Stimulated activated memory B cell treated with anti-CD40 and anti-IgM and Interleukin-4, amounts not matched to agents 10 μg/mL and 1 μg/mL and 100 μg/mL, for 72 hours (primary cell): Measurements from ENCODE around the gene SLC6A19.
A peak's percentile ranks its signal among the peaks of the same experiment; 100 is the strongest.

Experiments
- ATAC-seq: fragments of 150-1000 bp; cut with Tn5 transposase; 2 replicates; pipeline ENCODE4 v1.10.0; 2021
- H3K27ac Mint-ChIP-seq: one replicate; pipeline ENCODE4 v1.8.0; 2022; ENCODE audit warnings: mild to moderate bottlenecking, mixed read lengths
- H3K27me3 Mint-ChIP-seq: one replicate; pipeline ENCODE4 v1.8.0; 2022; ENCODE audit warnings: mixed read lengths
- H3K36me3 Mint-ChIP-seq: one replicate; pipeline ENCODE4 v1.8.0; 2022; ENCODE audit warnings: mixed read lengths
- H3K4me1 Mint-ChIP-seq: one replicate; pipeline ENCODE4 v1.8.0; 2022; ENCODE audit warnings: mixed read lengths
- H3K4me3 Mint-ChIP-seq: one replicate; pipeline ENCODE4 v1.8.0; 2022; ENCODE audit warnings: mild to moderate bottlenecking, moderate library complexity, mixed read lengths
- H3K9me3 Mint-ChIP-seq: one replicate; pipeline ENCODE4 v1.8.0; 2022; ENCODE audit warnings: mixed read lengths

Gene SLC6A19

GRCh38 chr5:1193591-1193985 is 7.8 kb upstream of the SLC6A19 start:
- Mint-ChIP-seq H3K27me3 (peaks cover 58% of the 10 kb centered on the region), H3K27ac (no peak overlapping the region), H3K4me3 (no peak overlapping the region), H3K9me3 (no peaks in the 10 kb centered on the region), H3K36me3 (no peaks in the 10 kb centered on the region), H3K4me1 (no peaks in the 10 kb centered on the region)
- ATAC-seq, result no peak

- no peak for ATAC-seq
- Mint-ChIP-seq H3K4me3 (no peak overlapping the region), H3K4me1 (no peaks in the 10 kb centered on the region), H3K36me3 (no peaks in the 10 kb centered on the region), H3K9me3 (no peaks in the 10 kb centered on the region), H3K27ac (no peak overlapping the region), H3K27me3 (peaks cover 51% of the 10 kb centered on the region)
Measured at GRCh38 chr5:1194378-1194777, 7.0 kb upstream of the SLC6A19 start.

- H3K27me3 Mint-ChIP-seq, result peaks cover 40% of the 10 kb centered on the region
- no peak overlapping the region for H3K4me3 Mint-ChIP-seq
- H3K27ac Mint-ChIP-seq, result no peak overlapping the region
- H3K36me3 Mint-ChIP-seq, result no peaks in the 10 kb centered on the region
- no peaks in the 10 kb centered on the region for H3K9me3 Mint-ChIP-seq
- H3K4me1 Mint-ChIP-seq, result no peaks in the 10 kb centered on the region
- ATAC-seq, result peak; percentile 6
Measured at GRCh38 chr5:1195439-1195838, 6.0 kb upstream of the SLC6A19 start.

- Mint-ChIP-seq H3K9me3 (no peaks in the 10 kb centered on the region), H3K36me3 (no peaks in the 10 kb centered on the region), H3K4me1 (no peaks in the 10 kb centered on the region), H3K27me3 (peaks cover 35% of the 10 kb centered on the region), H3K4me3 (no peak overlapping the region), H3K27ac (no peak overlapping the region)
- no peak for ATAC-seq
Measured at GRCh38 chr5:1195916-1196315, 5.5 kb upstream of the SLC6A19 start.

GRCh38 chr5:1196562-1196961 is 4.8 kb upstream of the SLC6A19 start:
- H3K36me3 Mint-ChIP-seq, result no peaks in the 10 kb centered on the region
- ATAC-seq, result no peak
- peaks cover 29% of the 10 kb centered on the region for H3K27me3 Mint-ChIP-seq
- no peaks in the 10 kb centered on the region for H3K4me1 Mint-ChIP-seq
- H3K9me3 Mint-ChIP-seq, result no peaks in the 10 kb centered on the region
- no peak overlapping the region for H3K27ac Mint-ChIP-seq
- H3K4me3 Mint-ChIP-seq, result no peak overlapping the region

- ATAC-seq, result no peak
- Mint-ChIP-seq H3K36me3 (no peaks in the 10 kb centered on the region), H3K9me3 (no peaks in the 10 kb centered on the region), H3K27ac (no peak overlapping the region), H3K27me3 (peaks cover 14% of the 10 kb centered on the region), H3K4me3 (no peak overlapping the region), H3K4me1 (no peaks in the 10 kb centered on the region)
Measured at GRCh38 chr5:1197876-1198666, 3.3 kb upstream of the SLC6A19 start.

- Mint-ChIP-seq H3K27me3 (peaks cover 11% of the 10 kb centered on the region), H3K27ac (no peak overlapping the region), H3K4me3 (no peak overlapping the region), H3K4me1 (no peaks in the 10 kb centered on the region), H3K36me3 (no peaks in the 10 kb centered on the region), H3K9me3 (no peaks in the 10 kb centered on the region)
- no peak for ATAC-seq
Measured at GRCh38 chr5:1199340-1199648, 2.1 kb upstream of the SLC6A19 start.

GRCh38 chr5:1199649-1200494 is 1.5 kb upstream of the SLC6A19 start:
- no peak for ATAC-seq
- no peaks in the 10 kb centered on the region for H3K9me3 Mint-ChIP-seq
- H3K4me1 Mint-ChIP-seq, result no peaks in the 10 kb centered on the region
- no peak overlapping the region for H3K27ac Mint-ChIP-seq
- no peak overlapping the region for H3K4me3 Mint-ChIP-seq
- no peaks in the 10 kb centered on the region for H3K36me3 Mint-ChIP-seq
- peaks cover 15% of the 10 kb centered on the region for H3K27me3 Mint-ChIP-seq

- H3K4me1 Mint-ChIP-seq, result no peaks in the 10 kb centered on the region
- no peak for ATAC-seq
- peaks cover 24% of the 10 kb centered on the region for H3K27me3 Mint-ChIP-seq
- no peak overlapping the region for H3K27ac Mint-ChIP-seq
- no peaks in the 10 kb centered on the region for H3K9me3 Mint-ChIP-seq
- H3K36me3 Mint-ChIP-seq, result no peaks in the 10 kb centered on the region
- no peak overlapping the region for H3K4me3 Mint-ChIP-seq
Measured at GRCh38 chr5:1200495-1201326, 684 bp upstream of the SLC6A19 start.

- Mint-ChIP-seq H3K9me3 (no peaks in the 10 kb centered on the region), H3K4me1 (no peaks in the 10 kb centered on the region), H3K27ac (no peak overlapping the region), H3K27me3 (peaks cover 23% of the 10 kb centered on the region), H3K36me3 (no peaks in the 10 kb centered on the region), H3K4me3 (no peak overlapping the region)
- no peak for ATAC-seq
Measured at GRCh38 chr5:1202026-1202797, 817 bp downstream of the SLC6A19 start.

- H3K4me1 Mint-ChIP-seq, result no peaks in the 10 kb centered on the region
- no peaks in the 10 kb centered on the region for H3K36me3 Mint-ChIP-seq
- peaks cover 23% of the 10 kb centered on the region for H3K27me3 Mint-ChIP-seq
- ATAC-seq, result no peak
- H3K9me3 Mint-ChIP-seq, result no peaks in the 10 kb centered on the region
- no peak overlapping the region for H3K27ac Mint-ChIP-seq
- no peak overlapping the region for H3K4me3 Mint-ChIP-seq
Measured at GRCh38 chr5:1202798-1203185, 1.4 kb downstream of the SLC6A19 start.

- H3K4me3 Mint-ChIP-seq, result no peak overlapping the region
- no peaks in the 10 kb centered on the region for H3K4me1 Mint-ChIP-seq
- ATAC-seq, result no peak
- no peaks in the 10 kb centered on the region for H3K9me3 Mint-ChIP-seq
- H3K36me3 Mint-ChIP-seq, result no peaks in the 10 kb centered on the region
- no peak overlapping the region for H3K27ac Mint-ChIP-seq
- H3K27me3 Mint-ChIP-seq, result peaks cover 23% of the 10 kb centered on the region
Measured at GRCh38 chr5:1203311-1203967, 2.0 kb downstream of the SLC6A19 start.

GRCh38 chr5:1203968-1204692 is 2.7 kb downstream of the SLC6A19 start:
- ATAC-seq, result no peak
- no peak overlapping the region for H3K27ac Mint-ChIP-seq

GRCh38 chr5:1204693-1205242 is 3.4 kb downstream of the SLC6A19 start:
- Mint-ChIP-seq H3K4me3 (no peak overlapping the region), H3K36me3 (no peaks in the 10 kb centered on the region), H3K9me3 (no peaks in the 10 kb centered on the region), H3K27ac (no peak overlapping the region), H3K4me1 (no peaks in the 10 kb centered on the region), H3K27me3 (peaks cover 32% of the 10 kb centered on the region)
- ATAC-seq, result no peak

More at GRCh38 chr5:1203968-1204692, 2.7 kb downstream of the SLC6A19 start:
- no peaks in the 10 kb centered on the region for H3K9me3 Mint-ChIP-seq
- H3K4me1 Mint-ChIP-seq, result no peaks in the 10 kb centered on the region
- H3K36me3 Mint-ChIP-seq, result no peaks in the 10 kb centered on the region
- peaks cover 25% of the 10 kb centered on the region for H3K27me3 Mint-ChIP-seq
- H3K4me3 Mint-ChIP-seq, result no peak overlapping the region
